Endothelial cell of umbilical vein (primary cell): Measurements from ENCODE around the gene CCDC91. TPM values are rescaled to one million over a fixed set of nuclear protein-coding genes. Genes with fewer than 3 reads are reported as not detected.

Source experiments
- BruUV-seq: library from RNA; stranded (reverse); fragments of 400-500 nt; replicated peaks from 2 replicates; lab custom pipeline; 2021; lab: Mats Ljungman, UMichigan
- CTCF ChIA-PET: fragments of 300-600, 350-600 bp; sonication (Branson Sonifier 250); formaldehyde crosslinking; loops from one replicate; lab custom pipeline; 2021; ENCODE audit warnings: antibody characterized with exemption, inconsistent platforms; lab: Charles Lee
- POLR2A ChIA-PET: fragments of 300-600, 350-600 bp; sonication (Branson Sonifier 250); formaldehyde crosslinking; loops from one replicate; lab custom pipeline; 2021; ENCODE audit warnings: antibody characterized with exemption, inconsistent platforms; lab: Charles Lee
- DNase-seq: peaks from one replicate; pipeline ENCODE4 v3.0.0-alpha.2; 2011; ENCODE audit warnings: low read depth, low spot score
- FAIRE-seq: peaks from 2 replicates; lab custom pipeline; 2011; peaks lifted over from hg19 to GRCh38; lab: Jason Lieb, UNC
- H2AFZ ChIP-seq: 2 replicates; pipeline ENCODE4 v1.6.0; 2012; ENCODE audit warnings: low read depth, low read length, control low read depth, inconsistent platforms
- H3K27ac ChIP-seq: 2 replicates; pipeline ENCODE4 v1.5.1; 2011; ENCODE audit warnings: low read depth, mild to moderate bottlenecking, control low read depth, low read length, moderate library complexity; ENCODE audit not compliant: insufficient read depth
- H3K27me3 ChIP-seq, 2 experiments: 2 replicates each; pipeline versions ENCODE4 v1.6.0 to v1.6.1; 2011; ENCODE audit warnings: low read length in 2 of 2, mixed read lengths in 1 of 2; ENCODE audit not compliant: control insufficient read depth in 2 of 2, insufficient read depth in 2 of 2
- H3K36me3 ChIP-seq, 2 experiments: 2 replicates in 1 of 2; 3 replicates in 1 of 2; pipeline ENCODE4 v1.5.1; 2011; ENCODE audit warnings: low read length in 2 of 2, mild to moderate bottlenecking in 1 of 2, moderate library complexity in 1 of 2; ENCODE audit not compliant: control insufficient read depth in 2 of 2, insufficient read depth in 2 of 2; ENCODE audit errors: extremely low read depth in 1 of 2
- H3K4me1 ChIP-seq: 3 replicates; pipeline ENCODE4 v1.5.1; 2011; ENCODE audit warnings: mild to moderate bottlenecking, low read length; ENCODE audit not compliant: control insufficient read depth, insufficient read depth; ENCODE audit errors: extremely low read depth
- H3K4me2 ChIP-seq: 2 replicates; pipeline ENCODE4 v1.6.1; 2011; ENCODE audit warnings: low read length, control low read depth, mixed read lengths; ENCODE audit not compliant: insufficient read depth
- H3K4me3 ChIP-seq, 3 experiments: fragments of 200-600 bp in 1 of 3; sonication (generic), shearing (Covaris generic) in 1 of 3; replicated peaks in 1 of 3; 2 replicates each; pipeline ENCODE4 v1.5.1; 2011 to 2016; ENCODE audit warnings: control low read depth in 3 of 3, low read length in 3 of 3, mild to moderate bottlenecking in 2 of 3, inconsistent platforms in 1 of 3, low read depth in 1 of 3, moderate library complexity in 1 of 3; ENCODE audit not compliant: insufficient read depth in 1 of 3
- H3K79me2 ChIP-seq: 2 replicates; pipeline ENCODE4 v1.6.0; 2012; ENCODE audit warnings: low read length, inconsistent platforms; ENCODE audit not compliant: control insufficient read depth, insufficient read depth
- H3K9ac ChIP-seq: replicated peaks from 2 replicates; pipeline ENCODE3; 2011; ENCODE audit warnings: low read length, control low read depth; ENCODE audit not compliant: insufficient read depth; ENCODE audit errors: extremely low read depth
- H3K9me1 ChIP-seq: replicated peaks from 3 replicates; pipeline ENCODE4 v1.6.0; 2011; ENCODE audit warnings: mild to moderate bottlenecking, low read length; ENCODE audit not compliant: control insufficient read depth, insufficient read depth; ENCODE audit errors: extremely low read depth
- H3K9me3 ChIP-seq: replicated peaks from 2 replicates; pipeline ENCODE4 v1.5.1; 2012; ENCODE audit warnings: low read length, inconsistent platforms; ENCODE audit not compliant: control insufficient read depth, insufficient read depth
- H4K20me1 ChIP-seq: replicated peaks from 2 replicates; pipeline ENCODE3; 2011; ENCODE audit warnings: mild to moderate bottlenecking, low read length; ENCODE audit not compliant: control insufficient read depth, insufficient read depth; ENCODE audit errors: extremely low read depth
- CTCF ChIP-seq, 2 donors: IDR thresholded peaks; 1 replicate in 1 of 2; 2 replicates in 1 of 2; pipeline ENCODE4 v1.5.1; 2011; ENCODE audit warnings: low read length in 2 of 2, mild to moderate bottlenecking in 2 of 2, moderate library complexity in 2 of 2, control low read depth in 1 of 2, inconsistent platforms in 1 of 2, low read depth in 1 of 2; ENCODE audit not compliant: insufficient read depth in 1 of 2; ENCODE audit errors: extremely low read depth in 1 of 2
- EZH2 ChIP-seq: IDR thresholded peaks from 2 replicates; pipeline ENCODE4 v1.6.1; 2012; ENCODE audit warnings: borderline replicate concordance, low read depth, mild to moderate bottlenecking, moderate library complexity, low read length, inconsistent platforms; ENCODE audit not compliant: severe bottlenecking
- FOS ChIP-seq: IDR thresholded peaks from 2 replicates; pipeline ENCODE4 v1.6.1; 2011; ENCODE audit warnings: mild to moderate bottlenecking, low read length, moderate library complexity, borderline replicate concordance; ENCODE audit not compliant: insufficient read depth
- GATA2 ChIP-seq: IDR thresholded peaks from 2 replicates; pipeline ENCODE4 v1.7.0; 2011; ENCODE audit warnings: low read depth, mild to moderate bottlenecking, moderate library complexity, mixed read lengths, low read length; ENCODE audit not compliant: insufficient read length, insufficient read depth
- JUN ChIP-seq: IDR thresholded peaks from 2 replicates; pipeline ENCODE4 v1.6.1; 2011; ENCODE audit warnings: borderline replicate concordance, low read depth; ENCODE audit not compliant: insufficient read length, insufficient read depth
- MAX ChIP-seq: IDR thresholded peaks from 2 replicates; pipeline ENCODE4 v1.6.1; 2011; ENCODE audit not compliant: insufficient read depth, insufficient read length
- MYC ChIP-seq: IDR thresholded peaks from one replicate; pipeline ENCODE4 v1.6.1; 2011; ENCODE audit warnings: mild to moderate bottlenecking, low read depth, low read length
- POLR2A ChIP-seq: IDR thresholded peaks from 2 replicates; pipeline ENCODE4 v1.6.1; 2012; ENCODE audit warnings: low read depth, mild to moderate bottlenecking, control low read depth, low read length
- POLR2AphosphoS5 ChIP-seq: IDR thresholded peaks from 2 replicates; pipeline ENCODE4 v1.6.1; 2012; ENCODE audit warnings: low read depth, mild to moderate bottlenecking, control low read depth, low read length, moderate library complexity; ENCODE audit not compliant: insufficient read depth
- dilution Hi-C: fragments of 300-500 bp; cut with MboI; formaldehyde crosslinking; loops from one replicate; pipeline ENCODE4 v1.15.0; 2019; ENCODE audit warnings: low sequenced_read_pairs; ENCODE audit not compliant: extremely low pct_ligation_motif_present
- intact Hi-C: fragments of 100-400 bp; cut with micrococcal nuclease; formaldehyde crosslinking; loops from one replicate; pipeline ENCODE4 v1.10.0; 2022
- polyA plus RNA-seq, 4 experiments: library from polyadenylated mRNA; depleted of rRNA in 3 of 4; stranded (reverse) in 3 of 4; unstranded in 1 of 4; fragments of >200 nt; gene quantifications; 2 replicates each; pipeline versions ENCODE4 v1.2.1 to v1.2.3, GENCODE V29; 2011 to 2012; ENCODE audit warnings: missing spikeins in 1 of 4
- total RNA-seq: library from RNA; stranded (reverse); gene quantifications from 2 replicates; pipeline ENCODE4 v1.2.3, GENCODE V29; 2021

Gene CCDC91
- total and polyA plus RNA-seq, 2 donors (not counting 3 experiments of a cell fraction or from before 2014, with no cell fraction given) = 3.8 to 10.5 TPM

GRCh38 chr12:28159688-28160087 is 30.6 kb upstream of the CCDC91 start:
- intact Hi-C loops (no loop called here), dilution Hi-C loops (no loop called here)
- no peak overlapping the region for H3K9ac ChIP-seq
- no peak overlapping the region for H3K4me2 ChIP-seq
- H3K4me3 ChIP-seq = no peak overlapping the region
- no peaks in the 10 kb centered on the region for H3K36me3 ChIP-seq
- H4K20me1 ChIP-seq = no peaks in the 10 kb centered on the region
- no peaks in the 10 kb centered on the region for H3K4me1 ChIP-seq
- ChIA-PET POLR2A (no interaction called here), CTCF (interaction anchor here (1.0 to 1.1 kb wide), 2 partner anchors 25 to 95 kb away, joined by 3 read pairs; no protein-coding TSS in a partner anchor)
- TF ChIP-seq POLR2AphosphoS5 (no peak), GATA2 (no peak), EZH2 (no peak)
- H3K27ac ChIP-seq = no peak overlapping the region
- no peaks in the 10 kb centered on the region for H3K79me2 ChIP-seq
- H2AFZ ChIP-seq = no peak overlapping the region
- BruUV-seq = no TSS peak
- no peaks in the 10 kb centered on the region for H3K27me3 ChIP-seq
- FAIRE-seq (no peak), DNase-seq (no peak)
- H3K9me3 ChIP-seq = no peaks in the 10 kb centered on the region
- H3K9me1 ChIP-seq = no peaks in the 10 kb centered on the region

GRCh38 chr12:28161697-28162096 is 28.6 kb upstream of the CCDC91 start:
- CTCF ChIA-PET = no interaction called here
- Histone ChIP-seq H2AFZ (no peak overlapping the region), H3K36me3 (no peaks in the 10 kb centered on the region), H3K9me1 (no peaks in the 10 kb centered on the region), H3K27me3 (no peaks in the 10 kb centered on the region), H3K79me2 (no peaks in the 10 kb centered on the region), H3K27ac (no peak overlapping the region), H3K4me2 (no peak overlapping the region), H3K4me1 (no peaks in the 10 kb centered on the region), H3K9me3 (no peaks in the 10 kb centered on the region), H4K20me1 (no peaks in the 10 kb centered on the region), H3K9ac (no peak overlapping the region), H3K4me3 (no peak overlapping the region)
- intact Hi-C loops = no loop called here
- POLR2A ChIA-PET = no interaction called here
- dilution Hi-C loops = no loop called here
- DNase-seq (no peak), FAIRE-seq (no peak)
- no TSS peak for BruUV-seq
- TF ChIP-seq GATA2 (no peak), EZH2 (no peak), MYC (no peak), CTCF (IDR thresholded peaks at IDR 0.05; ENCODE audit: extremely low read depth in 1 of 2, insufficient read depth in 1 of 2, low read depth in 1 of 2, low read length in 2 of 2) (no peak), FOS (no peak), MAX (no peak), POLR2AphosphoS5 (no peak), POLR2A (no peak), JUN (no peak)
